ENCODE measurements around the gene CHMP6. TPM values are rescaled to one million over a fixed set of nuclear protein-coding genes. Genes with fewer than 3 reads are reported as not detected.

Gene CHMP6
- total and polyA plus RNA-seq, 2 experiments from 2014 or later: 35.5 to 58.8 TPM

DNA sequence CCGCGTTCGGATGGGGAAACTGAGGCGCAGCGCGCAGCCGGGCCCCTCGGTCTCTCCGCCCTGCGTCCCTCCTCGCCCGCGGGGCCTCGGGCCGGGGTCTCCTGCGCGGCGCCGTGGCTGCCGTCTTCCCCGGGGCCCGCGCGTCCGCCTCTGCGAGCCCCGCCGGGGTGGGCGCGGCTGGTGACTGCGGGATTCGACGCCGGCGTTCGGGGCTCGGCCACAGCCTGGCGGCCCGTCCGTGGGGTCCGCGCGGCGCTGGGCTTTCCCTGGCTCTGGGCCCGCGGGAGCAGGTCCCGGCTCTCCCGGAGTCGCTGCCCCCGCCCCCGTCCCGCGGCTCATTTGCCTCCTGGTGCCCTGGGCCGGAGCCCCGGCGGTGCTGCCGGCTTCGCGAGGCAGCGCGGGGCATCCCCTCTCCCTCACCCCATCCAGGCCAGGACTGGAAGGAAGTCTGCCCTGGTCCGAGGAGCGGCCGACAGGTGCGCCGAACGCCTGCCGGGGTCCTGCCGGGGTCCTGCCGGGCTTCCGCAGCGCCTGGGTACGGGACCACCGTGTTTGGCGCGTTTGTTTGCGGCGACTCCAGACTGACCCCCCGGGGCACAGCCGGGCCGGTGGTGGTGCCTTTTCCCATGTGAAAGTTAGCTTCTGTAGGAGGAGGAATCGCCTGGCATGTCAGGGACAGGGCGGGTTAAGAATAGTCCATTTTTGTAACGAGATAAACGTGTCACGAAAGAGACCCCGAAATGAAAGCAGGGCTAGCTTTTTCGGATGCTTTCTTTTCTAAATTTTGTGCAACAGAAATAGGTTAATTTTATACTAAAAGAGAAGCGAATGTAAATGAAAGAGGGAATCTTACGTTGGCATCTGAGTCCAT, 671 bp downstream of the CHMP6 start:
- TF ChIP-seq, protein P1, sequence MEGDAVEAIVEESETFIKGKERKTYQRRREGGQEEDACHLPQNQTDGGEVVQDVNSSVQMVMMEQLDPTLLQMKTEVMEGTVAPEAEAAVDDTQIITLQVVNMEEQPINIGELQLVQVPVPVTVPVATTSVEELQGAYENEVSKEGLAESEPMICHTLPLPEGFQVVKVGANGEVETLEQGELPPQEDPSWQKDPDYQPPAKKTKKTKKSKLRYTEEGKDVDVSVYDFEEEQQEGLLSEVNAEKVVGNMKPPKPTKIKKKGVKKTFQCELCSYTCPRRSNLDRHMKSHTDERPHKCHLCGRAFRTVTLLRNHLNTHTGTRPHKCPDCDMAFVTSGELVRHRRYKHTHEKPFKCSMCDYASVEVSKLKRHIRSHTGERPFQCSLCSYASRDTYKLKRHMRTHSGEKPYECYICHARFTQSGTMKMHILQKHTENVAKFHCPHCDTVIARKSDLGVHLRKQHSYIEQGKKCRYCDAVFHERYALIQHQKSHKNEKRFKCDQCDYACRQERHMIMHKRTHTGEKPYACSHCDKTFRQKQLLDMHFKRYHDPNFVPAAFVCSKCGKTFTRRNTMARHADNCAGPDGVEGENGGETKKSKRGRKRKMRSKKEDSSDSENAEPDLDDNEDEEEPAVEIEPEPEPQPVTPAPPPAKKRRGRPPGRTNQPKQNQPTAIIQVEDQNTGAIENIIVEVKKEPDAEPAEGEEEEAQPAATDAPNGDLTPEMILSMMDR (IDR thresholded peaks at IDR 0.05; ENCODE audit: low read depth, low read length): no peak
- Histone ChIP-seq H3K27ac (no peak overlapping the region), H3K36me3 (peaks cover 15% of the 10 kb centered on the region), H3K4me3 (peak overlapping the region; percentile 100), H3K9me3 (ENCODE audit: low read depth) (no peaks in the 10 kb centered on the region), H3K4me1 (ENCODE audit: low read depth) (peaks cover 4% of the 10 kb centered on the region), H3K27me3 (no peaks in the 10 kb centered on the region)
- peak in 1 of 2 donors; percentile 52 for DNase-seq (ENCODE audit: low read depth in 1 of 2, low spot score in 1 of 2)

DNA sequence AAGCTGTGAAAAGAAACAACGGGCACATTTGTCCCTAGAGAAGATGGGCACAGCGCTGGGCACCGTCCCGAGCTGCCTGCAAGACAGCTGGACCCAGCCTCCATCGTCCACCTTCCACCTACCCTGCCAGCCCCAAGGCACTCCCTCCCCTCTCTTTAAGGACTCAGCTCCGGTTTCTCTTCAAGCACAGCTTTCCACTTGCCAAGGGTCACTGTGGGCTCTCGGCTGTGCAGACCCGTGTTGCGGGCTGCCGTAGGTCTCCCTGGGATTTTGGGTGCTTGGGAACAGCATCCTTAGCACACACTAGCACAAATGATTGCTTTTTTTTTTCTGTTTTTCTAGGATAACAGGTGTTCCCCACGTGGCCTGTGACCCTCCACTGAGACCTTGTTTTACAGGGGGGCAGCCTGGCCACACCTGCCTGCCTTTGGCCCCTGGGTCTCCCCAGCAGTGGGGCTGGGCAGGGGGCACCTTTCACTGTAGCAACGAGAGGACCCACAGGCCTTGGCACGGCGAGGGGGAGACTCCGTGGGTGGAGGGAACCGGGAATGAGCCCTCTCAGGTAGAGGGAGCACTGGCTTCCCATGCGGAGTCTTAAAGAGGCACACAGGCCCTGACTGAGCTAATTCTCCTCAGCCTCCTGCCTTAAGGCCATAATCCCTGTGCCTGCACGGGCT, 1.4 kb downstream of the CHMP6 start:
- Histone ChIP-seq H3K4me1 (ENCODE audit: low read depth) (peaks cover 4% of the 10 kb centered on the region), H3K36me3 (peaks cover 20% of the 10 kb centered on the region), H3K27ac (no peak overlapping the region), H3K9me3 (ENCODE audit: low read depth) (no peaks in the 10 kb centered on the region), H3K27me3 (no peaks in the 10 kb centered on the region), H3K4me3 (peak overlapping the region; percentile 100)
- no peak for DNase-seq (ENCODE audit: low read depth in 1 of 2, low spot score in 1 of 2)
- TF ChIP-seq, protein P1 (IDR thresholded peaks at IDR 0.05; ENCODE audit: low read depth, low read length): no peak

DNA sequence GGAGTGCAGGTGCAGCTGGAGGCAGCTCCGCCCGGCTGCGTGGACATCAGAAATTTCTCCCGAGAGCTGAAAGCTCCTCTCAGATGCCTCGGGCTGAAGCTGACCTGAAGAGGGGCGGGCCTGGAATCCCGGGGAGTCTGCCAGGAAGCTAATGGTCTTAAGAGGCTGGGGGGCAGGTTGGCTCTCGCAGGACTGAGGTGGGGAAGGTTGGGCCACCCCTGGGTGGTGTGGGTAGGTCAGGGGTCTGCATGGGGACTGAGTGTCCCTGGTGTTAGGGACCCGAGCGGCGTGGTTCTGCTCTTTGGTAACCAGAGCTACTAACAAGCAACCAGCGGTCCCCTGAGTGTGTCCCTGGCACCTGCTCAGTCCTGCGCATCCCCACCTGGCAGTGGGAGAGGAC, 3.5 kb downstream of the CHMP6 start:
- H3K36me3 ChIP-seq: peaks cover 26% of the 10 kb centered on the region
- no peak overlapping the region for H3K27ac ChIP-seq
- H3K27me3 ChIP-seq: no peaks in the 10 kb centered on the region
- no peak for DNase-seq (ENCODE audit: low read depth in 1 of 2, low spot score in 1 of 2)
- H3K4me3 ChIP-seq: no peak overlapping the region
- H3K9me3 ChIP-seq (ENCODE audit: low read depth): no peaks in the 10 kb centered on the region
- TF ChIP-seq, protein P1 (IDR thresholded peaks at IDR 0.05; ENCODE audit: low read depth, low read length): no peak
- H3K4me1 ChIP-seq (ENCODE audit: low read depth): peaks cover 4% of the 10 kb centered on the region

DNA sequence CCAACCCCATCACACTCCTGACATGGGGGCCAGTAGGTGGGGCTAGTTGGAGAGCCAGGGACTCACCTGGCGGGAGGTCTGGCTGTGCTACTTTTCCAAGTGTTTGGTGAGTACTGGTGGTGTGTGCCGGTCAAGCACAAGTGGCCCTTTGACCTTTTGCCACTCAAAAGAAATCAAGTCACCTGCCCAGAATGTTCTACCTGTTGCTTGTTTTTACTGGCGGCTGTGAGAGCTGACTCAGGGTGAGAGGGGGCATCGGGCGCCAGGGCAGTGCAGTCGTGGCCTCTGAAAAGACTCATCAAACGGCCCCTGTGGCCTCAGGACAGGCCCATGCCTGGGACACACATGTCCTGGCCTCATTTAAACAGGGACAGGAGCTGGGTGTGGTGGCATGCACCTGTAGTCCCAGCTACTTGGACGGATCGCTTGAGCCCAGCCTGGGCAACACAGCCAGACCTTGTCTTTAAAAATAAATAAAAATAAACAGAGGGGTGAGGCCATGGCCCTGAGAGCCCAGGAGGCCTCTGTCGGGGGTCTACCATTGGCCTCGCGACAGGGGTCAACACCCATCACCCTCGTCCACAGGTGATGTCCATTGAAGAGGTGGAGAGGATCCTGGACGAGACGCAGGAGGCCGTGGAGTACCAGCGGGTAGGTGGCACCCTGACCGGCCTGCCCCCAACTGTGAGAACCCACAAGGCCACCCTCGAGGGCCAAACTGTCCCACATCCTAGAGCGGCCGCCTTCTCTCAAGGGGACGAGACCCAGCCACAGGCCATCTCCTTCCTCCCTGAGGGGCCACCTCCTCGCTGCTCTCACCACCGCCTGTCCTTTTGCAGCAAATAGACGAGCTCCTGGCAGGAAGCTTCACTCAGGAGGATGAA, 5.0 kb downstream of the CHMP6 start:
- Histone ChIP-seq H3K27me3 (no peaks in the 10 kb centered on the region), H3K4me1 (ENCODE audit: low read depth) (peaks cover 4% of the 10 kb centered on the region), H3K36me3 (peaks cover 26% of the 10 kb centered on the region), H3K4me3 (no peak overlapping the region), H3K27ac (no peak overlapping the region), H3K9me3 (ENCODE audit: low read depth) (no peaks in the 10 kb centered on the region)
- TF ChIP-seq, protein P1 (IDR thresholded peaks at IDR 0.05; ENCODE audit: low read depth, low read length): no peak
- no peak for DNase-seq (ENCODE audit: low read depth in 1 of 2, low spot score in 1 of 2)

DNA sequence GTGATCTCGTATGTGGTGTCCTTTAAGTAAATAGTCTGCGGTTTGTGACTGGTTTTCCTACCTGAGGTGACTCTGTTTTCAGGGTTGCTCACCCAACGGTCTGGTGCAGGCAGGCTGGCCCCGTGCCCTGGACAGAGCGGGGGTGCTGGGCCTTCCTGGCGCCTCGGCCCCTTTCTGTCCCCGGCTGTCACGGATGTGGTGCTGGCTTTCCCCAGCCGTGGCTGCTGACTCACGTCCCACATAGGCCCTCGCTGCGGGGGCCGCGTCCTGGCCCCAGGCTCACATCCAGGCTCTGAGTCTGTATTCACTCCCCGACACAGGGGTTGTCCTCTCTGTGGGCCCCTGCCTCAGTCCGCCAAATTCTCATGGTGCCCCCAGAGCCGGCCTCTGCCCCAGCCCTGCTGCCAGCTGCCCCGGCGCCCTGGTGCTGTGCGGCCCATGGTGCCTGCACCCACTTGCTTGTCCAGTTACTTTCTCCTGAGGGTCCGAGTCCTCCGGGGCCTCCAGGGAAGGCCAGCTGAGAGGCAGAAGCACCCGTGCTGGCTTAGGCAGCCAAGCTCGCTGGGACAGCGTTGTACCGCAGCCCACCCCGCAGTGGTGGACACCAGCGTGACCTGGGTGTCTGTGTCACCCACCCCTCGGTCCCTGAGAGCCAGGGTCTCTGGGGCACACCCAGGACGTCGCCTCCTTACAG, 5.9 kb downstream of the CHMP6 start:
- H3K27me3 ChIP-seq: no peaks in the 10 kb centered on the region
- H3K4me3 ChIP-seq: no peak overlapping the region
- no peaks in the 10 kb centered on the region for H3K9me3 ChIP-seq (ENCODE audit: low read depth)
- no peak for DNase-seq (ENCODE audit: low read depth in 1 of 2, low spot score in 1 of 2)
- H3K27ac ChIP-seq: no peak overlapping the region
- TF ChIP-seq, protein P1 (IDR thresholded peaks at IDR 0.05; ENCODE audit: low read depth, low read length): no peak
- peaks cover 26% of the 10 kb centered on the region for H3K36me3 ChIP-seq
- peaks cover 3% of the 10 kb centered on the region for H3K4me1 ChIP-seq (ENCODE audit: low read depth)

Data from cardiac muscle cell (in vitro differentiated cells and primary cell).